Measurements from ENCODE around the gene UCP1. TPM values are rescaled to one million over a fixed set of nuclear protein-coding genes. Genes with fewer than 3 reads are reported as not detected.

The UCP1 gene
- total and polyA plus RNA-seq, 4 donors, result not detected

DNA sequence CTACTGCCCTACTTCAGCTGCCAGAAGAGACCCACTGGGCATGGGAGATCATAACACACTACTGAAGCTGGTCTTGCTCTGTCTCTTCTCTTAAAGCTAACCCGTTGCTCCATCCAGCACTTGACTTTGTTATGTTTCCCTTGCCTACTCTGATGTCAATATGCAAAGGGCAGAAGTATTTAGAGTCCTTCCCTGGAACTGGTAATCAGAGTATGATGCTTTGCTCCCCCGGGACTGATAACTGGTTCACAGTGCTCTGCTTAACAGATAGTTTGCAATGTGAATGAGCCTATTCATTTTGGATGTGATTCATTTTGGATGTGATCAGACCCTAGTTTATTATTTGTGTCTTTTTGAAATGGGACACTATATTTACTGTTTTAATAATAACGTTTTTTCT is 12.3 kb upstream of the UCP1 start:
- Histone ChIP-seq H3K4me1 (ENCODE audit: control insufficient read depth in 4 of 4, insufficient read depth in 4 of 4, low read length in 3 of 4) (peaks cover 0 to 3% (median 0%) of the 10 kb centered on the region in 4 donors), H3K27me3 (ENCODE audit: control insufficient read depth in 4 of 4, insufficient read depth in 4 of 4, low read length in 3 of 4) (peaks cover 0 to 4% (median under 1%) of the 10 kb centered on the region in 4 donors), H3K36me3 (ENCODE audit: control insufficient read depth in 4 of 4, insufficient read depth in 3 of 4, low read depth in 1 of 4, low read length in 3 of 4) (no peaks in the 10 kb centered on the region), H3K4me3 (ENCODE audit: low read depth in 1 of 3, low read length in 3 of 3) (no peak overlapping the region), H3K9ac (ENCODE audit: low read depth in 1 of 2, low read length in 2 of 2) (no peak overlapping the region), H3K9me3 (ENCODE audit: control insufficient read depth in 4 of 4, low read length in 3 of 4) (no peaks in the 10 kb centered on the region), H3K27ac (ENCODE audit: low read depth in 1 of 2, low read length in 2 of 2) (no peak overlapping the region)
- TF ChIP-seq, protein P1, sequence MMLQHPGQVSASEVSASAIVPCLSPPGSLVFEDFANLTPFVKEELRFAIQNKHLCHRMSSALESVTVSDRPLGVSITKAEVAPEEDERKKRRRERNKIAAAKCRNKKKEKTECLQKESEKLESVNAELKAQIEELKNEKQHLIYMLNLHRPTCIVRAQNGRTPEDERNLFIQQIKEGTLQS (IDR thresholded peaks at IDR 0.05), result no peak
- TF ChIP-seq FOXA2 (IDR thresholded peaks at IDR 0.05) (no peak), RAD21 (IDR thresholded peaks at IDR 0.05) (no peak), HNF4A (conservative IDR thresholded peaks at IDR 0.05) (no peak), EGR1 (IDR thresholded peaks at IDR 0.05; ENCODE audit: low read depth in 2 of 2) (no peak), RXRA (IDR thresholded peaks at IDR 0.05) (no peak), NR2F2 (IDR thresholded peaks at IDR 0.05) (no peak), JUND (IDR thresholded peaks at IDR 0.05) (no peak), YY1 (IDR thresholded peaks at IDR 0.05) (no peak), TAF1 (conservative IDR thresholded peaks at IDR 0.05) (no peak), HNF4G (IDR thresholded peaks at IDR 0.05) (no peak), GABPA (IDR thresholded peaks at IDR 0.05 in 1 of 2, conservative IDR thresholded peaks at IDR 0.05 in 1 of 2) (no peak)
- TF ChIP-seq, protein P2, sequence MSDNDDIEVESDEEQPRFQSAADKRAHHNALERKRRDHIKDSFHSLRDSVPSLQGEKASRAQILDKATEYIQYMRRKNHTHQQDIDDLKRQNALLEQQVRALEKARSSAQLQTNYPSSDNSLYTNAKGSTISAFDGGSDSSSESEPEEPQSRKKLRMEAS (IDR thresholded peaks at IDR 0.05), result no peak
- DNase-seq (ENCODE audit: low spot score), result no peak
- WGBS, result 69% methylated on average over 3 of the region's 3 CpGs

DNA sequence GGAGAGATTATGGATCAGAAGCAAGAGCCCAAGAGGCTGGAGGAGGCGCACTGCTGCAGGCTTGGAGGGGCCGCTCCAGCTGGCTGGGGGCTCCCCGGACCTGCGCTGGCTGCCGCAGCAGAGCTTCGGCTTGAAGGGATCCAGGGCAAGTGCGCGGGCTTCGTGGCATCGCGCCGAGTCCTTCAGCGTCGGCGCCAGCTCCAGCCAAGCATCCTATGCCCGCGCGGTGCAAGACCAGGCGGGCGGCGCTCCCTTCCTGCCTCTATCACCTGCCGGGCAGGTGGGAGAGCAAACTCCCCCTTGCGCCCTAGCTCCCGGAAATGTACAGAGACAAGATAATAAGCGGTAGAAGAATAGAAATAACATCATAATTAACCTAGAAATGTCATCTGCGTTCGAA is 10.5 kb upstream of the UCP1 start:
- WGBS, result 14% methylated on average over 27 of the region's 27 CpGs
- no peaks in the 10 kb centered on the region for H3K9me3 ChIP-seq (ENCODE audit: control insufficient read depth in 4 of 4, low read length in 3 of 4)
- TF ChIP-seq HNF4A (conservative IDR thresholded peaks at IDR 0.05) (no peak), SP1 (IDR thresholded peaks at IDR 0.05) (no peak), HNF4G (IDR thresholded peaks at IDR 0.05) (no peak), RXRA (IDR thresholded peaks at IDR 0.05) (no peak), GABPA (IDR thresholded peaks at IDR 0.05 in 1 of 2, conservative IDR thresholded peaks at IDR 0.05 in 1 of 2) (no peak), EGR1 (IDR thresholded peaks at IDR 0.05; ENCODE audit: low read depth in 2 of 2) (no peak), RAD21 (IDR thresholded peaks at IDR 0.05) (no peak), FOXA2 (IDR thresholded peaks at IDR 0.05) (no peak), FOXA1 (IDR thresholded peaks at IDR 0.05) (no peak), NR2F2 (IDR thresholded peaks at IDR 0.05) (no peak), JUND (IDR thresholded peaks at IDR 0.05) (no peak)
- TF ChIP-seq, protein P1 (IDR thresholded peaks at IDR 0.05), result no peak
- TF ChIP-seq, protein P3, sequence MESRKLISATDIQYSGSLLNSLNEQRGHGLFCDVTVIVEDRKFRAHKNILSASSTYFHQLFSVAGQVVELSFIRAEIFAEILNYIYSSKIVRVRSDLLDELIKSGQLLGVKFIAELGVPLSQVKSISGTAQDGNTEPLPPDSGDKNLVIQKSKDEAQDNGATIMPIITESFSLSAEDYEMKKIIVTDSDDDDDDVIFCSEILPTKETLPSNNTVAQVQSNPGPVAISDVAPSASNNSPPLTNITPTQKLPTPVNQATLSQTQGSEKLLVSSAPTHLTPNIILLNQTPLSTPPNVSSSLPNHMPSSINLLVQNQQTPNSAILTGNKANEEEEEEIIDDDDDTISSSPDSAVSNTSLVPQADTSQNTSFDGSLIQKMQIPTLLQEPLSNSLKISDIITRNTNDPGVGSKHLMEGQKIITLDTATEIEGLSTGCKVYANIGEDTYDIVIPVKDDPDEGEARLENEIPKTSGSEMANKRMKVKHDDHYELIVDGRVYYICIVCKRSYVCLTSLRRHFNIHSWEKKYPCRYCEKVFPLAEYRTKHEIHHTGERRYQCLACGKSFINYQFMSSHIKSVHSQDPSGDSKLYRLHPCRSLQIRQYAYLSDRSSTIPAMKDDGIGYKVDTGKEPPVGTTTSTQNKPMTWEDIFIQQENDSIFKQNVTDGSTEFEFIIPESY (IDR thresholded peaks at IDR 0.05), result no peak
- TF ChIP-seq, protein P4, sequence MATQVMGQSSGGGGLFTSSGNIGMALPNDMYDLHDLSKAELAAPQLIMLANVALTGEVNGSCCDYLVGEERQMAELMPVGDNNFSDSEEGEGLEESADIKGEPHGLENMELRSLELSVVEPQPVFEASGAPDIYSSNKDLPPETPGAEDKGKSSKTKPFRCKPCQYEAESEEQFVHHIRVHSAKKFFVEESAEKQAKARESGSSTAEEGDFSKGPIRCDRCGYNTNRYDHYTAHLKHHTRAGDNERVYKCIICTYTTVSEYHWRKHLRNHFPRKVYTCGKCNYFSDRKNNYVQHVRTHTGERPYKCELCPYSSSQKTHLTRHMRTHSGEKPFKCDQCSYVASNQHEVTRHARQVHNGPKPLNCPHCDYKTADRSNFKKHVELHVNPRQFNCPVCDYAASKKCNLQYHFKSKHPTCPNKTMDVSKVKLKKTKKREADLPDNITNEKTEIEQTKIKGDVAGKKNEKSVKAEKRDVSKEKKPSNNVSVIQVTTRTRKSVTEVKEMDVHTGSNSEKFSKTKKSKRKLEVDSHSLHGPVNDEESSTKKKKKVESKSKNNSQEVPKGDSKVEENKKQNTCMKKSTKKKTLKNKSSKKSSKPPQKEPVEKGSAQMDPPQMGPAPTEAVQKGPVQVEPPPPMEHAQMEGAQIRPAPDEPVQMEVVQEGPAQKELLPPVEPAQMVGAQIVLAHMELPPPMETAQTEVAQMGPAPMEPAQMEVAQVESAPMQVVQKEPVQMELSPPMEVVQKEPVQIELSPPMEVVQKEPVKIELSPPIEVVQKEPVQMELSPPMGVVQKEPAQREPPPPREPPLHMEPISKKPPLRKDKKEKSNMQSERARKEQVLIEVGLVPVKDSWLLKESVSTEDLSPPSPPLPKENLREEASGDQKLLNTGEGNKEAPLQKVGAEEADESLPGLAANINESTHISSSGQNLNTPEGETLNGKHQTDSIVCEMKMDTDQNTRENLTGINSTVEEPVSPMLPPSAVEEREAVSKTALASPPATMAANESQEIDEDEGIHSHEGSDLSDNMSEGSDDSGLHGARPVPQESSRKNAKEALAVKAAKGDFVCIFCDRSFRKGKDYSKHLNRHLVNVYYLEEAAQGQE (IDR thresholded peaks at IDR 0.05), result no peak

More for the DNA sequence above, 10.5 kb upstream of the UCP1 start:
- Histone ChIP-seq H3K4me3 (ENCODE audit: low read depth in 1 of 3, low read length in 3 of 3) (no peak overlapping the region), H3K9ac (ENCODE audit: low read depth in 1 of 2, low read length in 2 of 2) (no peak overlapping the region), H3K4me1 (ENCODE audit: control insufficient read depth in 4 of 4, insufficient read depth in 4 of 4, low read length in 3 of 4) (peaks cover 0 to 1% (median 0%) of the 10 kb centered on the region in 4 donors), H3K36me3 (ENCODE audit: control insufficient read depth in 4 of 4, insufficient read depth in 3 of 4, low read depth in 1 of 4, low read length in 3 of 4) (no peaks in the 10 kb centered on the region), H3K27ac (ENCODE audit: low read depth in 1 of 2, low read length in 2 of 2) (no peak overlapping the region), H3K27me3 (ENCODE audit: control insufficient read depth in 4 of 4, insufficient read depth in 4 of 4, low read length in 3 of 4) (peaks cover 0 to 4% (median under 1%) of the 10 kb centered on the region in 4 donors)
- no peak for DNase-seq (ENCODE audit: low spot score)

Data from liver (tissue), 9 donors.